ENCODE measurements around the gene AHCYL2.
A peak's percentile ranks its signal among the peaks of the same experiment; 100 is the strongest.
"Not testable (repeated sequence)": the region's sequence is repeated elsewhere in the genome, so short reads cannot be mapped to it uniquely, and the experiment has no call there.

The AHCYL2 gene

DNA sequence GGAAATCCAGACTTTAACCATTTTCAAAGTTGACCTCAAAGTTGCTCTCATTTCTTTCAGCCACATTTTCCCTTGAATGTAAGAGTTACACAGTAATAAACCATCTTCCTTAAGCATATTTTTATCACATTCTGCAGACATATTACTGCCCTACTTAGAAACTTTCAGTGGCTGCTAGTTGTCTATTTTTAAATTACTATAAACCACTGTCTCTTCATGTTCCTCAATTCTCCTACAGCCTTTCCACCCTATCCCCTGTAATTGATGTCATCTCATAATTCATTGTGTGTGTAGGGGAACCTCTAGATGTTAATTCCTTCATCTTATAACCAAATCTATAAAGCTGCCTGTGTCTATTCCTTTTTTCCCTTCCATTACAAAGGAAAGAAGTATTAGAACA is 131.3 kb downstream of the AHCYL2 start:
- no peak for DNase-seq

DNA sequence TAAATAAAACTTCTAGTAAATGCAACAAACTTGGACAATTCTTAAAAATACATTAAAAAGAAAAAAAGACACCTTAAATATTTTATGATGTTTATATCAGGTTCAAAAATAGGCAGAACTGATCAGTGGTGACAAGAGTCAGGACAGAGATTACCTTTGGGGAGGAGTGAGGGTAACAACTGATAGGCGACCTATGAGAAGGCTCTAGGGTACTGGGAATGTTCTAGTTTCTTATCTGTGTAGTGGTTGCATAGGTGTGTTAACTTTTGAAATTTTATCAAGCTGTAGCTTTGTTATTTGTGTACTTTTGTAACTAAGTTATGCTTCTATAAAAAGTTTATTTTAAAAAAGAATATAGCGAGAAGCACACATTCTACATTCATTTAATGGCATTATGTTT is 134.3 kb downstream of the AHCYL2 start:
- DNase-seq, result no peak

DNA sequence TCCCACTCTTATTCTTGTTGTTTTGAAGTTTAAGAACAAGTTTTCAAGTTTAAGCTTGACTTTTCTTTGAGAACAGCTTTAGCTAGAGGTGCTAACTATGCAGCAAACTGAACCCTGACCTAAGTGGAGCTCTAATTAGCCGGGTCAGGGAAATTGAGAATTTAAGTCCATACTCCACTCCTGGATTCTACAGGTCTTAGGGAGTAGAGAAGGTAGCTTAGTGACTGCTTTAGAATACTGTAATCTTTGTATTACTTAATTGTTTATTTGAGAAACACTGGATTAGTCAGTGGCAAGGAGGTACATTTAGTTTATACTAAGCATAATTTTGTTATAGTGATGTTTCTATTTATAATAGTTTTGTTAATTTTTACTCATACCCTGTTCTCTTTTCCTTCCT is 134.8 kb downstream of the AHCYL2 start:
- DNase-seq, result no peak

DNA sequence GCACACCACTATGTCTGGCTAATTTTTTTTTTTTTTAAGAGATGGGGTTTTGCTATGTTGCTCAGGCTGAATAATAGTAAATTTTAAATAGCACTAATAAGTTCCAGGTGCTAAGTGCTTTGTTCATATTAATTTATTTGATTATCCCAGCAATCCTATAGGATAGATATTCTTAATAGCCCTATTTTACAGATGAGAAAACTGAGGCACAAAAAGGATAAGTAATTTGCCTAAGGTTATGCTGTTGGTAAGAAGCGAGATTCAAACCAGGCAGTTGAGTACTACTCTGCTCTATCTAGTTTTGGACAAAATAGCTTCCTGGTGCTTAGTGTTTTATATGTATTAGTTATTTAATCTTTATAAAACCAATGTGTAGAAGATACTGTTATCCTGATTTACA is 136.9 kb downstream of the AHCYL2 start:
- no peak for DNase-seq

DNA sequence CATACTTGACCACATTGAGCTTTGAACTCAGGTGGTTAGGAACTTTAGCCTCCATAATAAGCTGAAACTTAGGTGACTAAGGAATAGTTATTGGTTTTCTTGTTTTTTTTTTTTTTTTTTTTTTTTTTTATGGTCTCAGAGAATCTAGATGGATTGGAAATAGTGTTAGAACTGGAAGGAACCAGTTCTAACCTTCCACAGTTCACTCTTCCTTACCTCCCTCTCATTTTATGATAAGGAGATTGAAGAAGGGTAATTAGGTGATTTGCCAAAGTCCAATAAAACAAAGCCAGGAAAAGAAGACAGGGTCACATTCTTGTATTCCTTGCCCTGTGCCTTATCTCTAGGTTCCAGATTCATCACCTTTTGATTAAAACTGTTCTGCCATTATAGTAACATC is 137.7 kb downstream of the AHCYL2 start:
- no peak for DNase-seq

DNA sequence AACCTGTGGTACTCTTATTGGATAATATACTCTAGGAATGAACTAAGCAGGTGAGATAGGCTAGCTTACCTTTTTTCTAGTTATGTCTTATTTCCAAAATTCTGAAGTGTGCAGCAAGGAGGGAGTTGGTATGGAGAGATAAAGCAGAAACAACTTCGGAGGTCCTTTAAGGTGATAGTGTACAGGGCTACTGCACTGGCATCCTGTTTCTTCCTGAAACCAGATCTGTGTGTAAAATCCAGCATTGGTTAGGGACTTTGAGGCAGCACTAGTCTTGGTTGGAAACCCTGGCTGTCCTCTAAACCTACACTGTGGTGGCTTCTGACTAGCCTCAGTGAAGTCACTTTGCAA is 142.5 kb downstream of the AHCYL2 start:
- no peak for DNase-seq

DNA sequence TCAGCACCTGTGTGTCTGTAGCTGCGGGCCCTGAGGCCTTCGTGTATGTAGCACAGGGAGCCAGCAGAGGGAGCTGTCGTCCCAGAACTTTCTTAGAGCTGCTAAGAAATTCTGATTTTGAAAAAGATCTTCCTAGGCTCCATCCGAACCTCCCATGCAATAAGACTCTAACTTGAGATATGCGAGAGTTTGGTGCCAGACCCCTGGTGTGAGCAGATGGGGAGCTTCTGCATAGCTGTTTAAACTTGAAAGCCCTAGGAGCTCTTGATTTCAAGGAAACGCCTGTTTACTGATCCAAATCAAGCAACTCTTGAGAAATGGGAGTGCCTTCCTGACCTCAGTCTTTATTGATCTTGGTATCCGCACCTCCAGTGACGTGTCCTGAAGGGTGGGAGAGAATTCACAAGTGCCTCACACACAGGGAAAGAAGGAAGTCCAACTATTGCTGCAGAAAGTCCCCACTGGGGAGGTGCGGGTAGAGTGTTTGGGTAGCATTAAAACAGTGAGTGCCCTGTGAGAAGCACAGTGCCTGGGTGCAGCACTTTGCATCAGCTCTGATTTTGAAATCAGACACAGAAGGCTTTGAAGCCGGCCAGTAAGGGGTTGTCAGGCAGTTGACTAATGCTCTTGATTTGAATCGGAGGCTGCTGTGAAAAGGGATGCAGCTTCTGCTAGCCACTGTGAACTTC is 143.0 kb downstream of the AHCYL2 start:
- peak; percentile 56 for DNase-seq

DNA sequence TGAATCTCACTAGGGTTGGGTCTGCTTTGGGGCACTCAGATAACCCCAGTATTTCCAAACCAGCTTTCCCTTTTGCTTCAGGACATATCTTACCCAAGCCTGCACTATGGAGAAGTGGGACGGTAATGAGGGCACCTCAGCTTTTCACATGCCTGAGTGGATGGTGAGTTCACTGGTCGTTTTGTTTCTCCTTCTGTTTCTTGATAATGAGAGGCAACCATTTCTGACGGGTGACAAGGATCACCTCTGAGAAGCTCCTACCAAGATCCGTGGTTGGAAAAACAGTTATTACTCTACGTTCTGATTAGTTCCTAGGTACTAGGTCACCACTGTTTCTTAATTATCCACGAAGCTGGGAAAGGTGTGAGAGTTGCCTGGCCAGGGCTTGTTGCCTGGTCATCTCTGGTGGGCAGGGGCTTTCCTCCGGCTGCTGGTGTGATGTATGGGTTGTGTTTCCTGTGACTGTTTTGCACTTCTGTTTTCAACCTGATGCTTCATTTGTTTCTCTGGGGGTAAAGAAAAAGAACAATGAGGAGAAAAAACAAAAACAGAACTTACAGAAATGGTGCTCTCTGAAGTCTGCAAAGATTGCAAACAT is 143.7 kb downstream of the AHCYL2 start:
- no peak for DNase-seq

DNA sequence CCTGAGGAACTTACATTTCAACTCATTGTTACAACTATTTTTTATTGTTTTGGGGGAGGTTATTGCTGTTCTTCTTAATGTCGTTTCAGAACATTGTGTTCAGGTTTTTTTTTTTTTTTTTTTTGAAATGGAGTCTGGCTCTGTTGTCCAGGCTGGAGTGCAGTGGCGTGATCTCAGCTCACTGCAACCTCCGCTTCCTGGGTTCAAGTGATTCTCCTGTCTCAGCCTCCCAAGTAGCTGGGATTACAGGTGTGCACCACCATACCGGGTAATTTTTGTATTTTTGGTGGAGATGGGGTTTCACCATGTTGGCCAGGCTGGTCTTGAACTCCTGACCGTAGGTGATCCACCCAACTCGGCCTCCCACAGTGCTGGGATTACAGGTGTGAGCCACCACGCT is 144.6 kb downstream of the AHCYL2 start:
- DNase-seq, result not testable (repeated sequence)

DNA sequence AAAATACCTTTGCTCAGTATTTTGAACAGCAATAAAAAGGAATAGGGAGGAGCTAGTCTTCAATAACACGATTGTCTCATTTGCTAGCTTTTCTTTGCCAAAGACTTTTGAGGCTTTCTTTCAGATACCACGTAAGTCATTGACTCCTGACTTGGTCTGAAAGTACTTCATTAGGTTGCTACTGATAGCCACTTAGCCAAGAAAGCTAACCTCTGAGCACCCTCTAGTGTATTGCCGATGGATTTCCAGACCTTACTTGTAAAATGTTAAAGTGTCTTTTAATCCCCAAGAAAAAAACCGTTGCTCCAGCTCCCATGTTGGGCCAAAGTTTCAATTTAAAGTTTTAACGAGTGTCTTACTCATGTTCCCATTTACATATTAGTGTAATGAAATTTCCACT is 146.0 kb downstream of the AHCYL2 start:
- DNase-seq, result no peak

DNA sequence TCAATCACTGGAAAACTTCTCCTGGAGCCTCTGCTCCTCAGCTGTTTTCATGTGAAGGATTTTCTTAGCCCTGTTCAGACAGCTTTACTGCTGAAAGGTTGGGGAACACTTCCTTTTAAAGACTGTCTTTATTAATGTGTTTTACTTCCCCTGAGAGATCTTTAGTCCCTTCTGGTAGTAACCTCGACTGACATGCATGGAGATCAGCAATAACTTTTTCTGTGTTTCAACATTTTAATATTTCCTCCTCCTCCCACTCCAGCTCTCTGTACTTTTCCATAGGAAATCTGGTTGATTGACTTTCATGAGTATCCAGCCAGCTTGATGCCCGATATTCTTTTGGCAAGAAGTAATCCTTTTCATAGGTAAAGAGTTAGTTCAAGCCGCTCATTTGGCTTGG is 146.7 kb downstream of the AHCYL2 start:
- DNase-seq, result no peak

DNA sequence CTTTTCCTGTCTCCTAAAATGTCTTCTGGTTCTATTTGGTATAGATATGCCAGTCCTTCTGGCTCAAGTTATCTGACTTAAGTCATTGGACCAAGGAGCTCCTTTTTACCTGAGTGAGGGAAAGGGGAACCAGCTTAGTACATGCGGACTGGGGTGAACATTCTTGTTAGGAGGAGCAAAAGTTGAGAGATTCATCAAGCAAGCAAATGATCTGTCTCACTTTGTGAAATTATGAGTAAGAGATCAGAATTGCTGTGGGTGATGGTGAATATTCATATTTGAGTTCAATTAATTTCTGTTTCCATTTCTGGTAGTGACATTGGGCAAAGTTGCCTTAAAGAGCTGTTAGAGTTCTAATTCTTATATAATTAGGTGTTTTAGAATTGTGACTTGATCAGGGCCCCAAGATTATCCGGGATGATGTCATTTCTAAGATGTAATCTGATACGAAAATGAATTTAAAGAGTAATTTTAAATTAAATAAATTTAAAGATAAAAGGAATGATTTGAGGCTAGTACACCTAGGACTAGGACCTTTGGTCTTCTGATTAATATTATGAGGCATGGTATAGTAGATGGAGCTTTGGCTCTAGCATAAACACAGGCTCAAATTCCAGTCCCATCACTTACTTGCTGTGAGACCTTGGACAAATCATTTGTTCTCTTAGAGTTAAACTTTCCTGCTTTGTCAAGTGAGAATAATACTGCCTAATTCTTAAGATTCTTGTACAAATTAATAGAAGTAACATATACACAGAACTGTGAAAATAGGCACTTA is 149.0 kb downstream of the AHCYL2 start:
- DNase-seq, result no peak

DNA sequence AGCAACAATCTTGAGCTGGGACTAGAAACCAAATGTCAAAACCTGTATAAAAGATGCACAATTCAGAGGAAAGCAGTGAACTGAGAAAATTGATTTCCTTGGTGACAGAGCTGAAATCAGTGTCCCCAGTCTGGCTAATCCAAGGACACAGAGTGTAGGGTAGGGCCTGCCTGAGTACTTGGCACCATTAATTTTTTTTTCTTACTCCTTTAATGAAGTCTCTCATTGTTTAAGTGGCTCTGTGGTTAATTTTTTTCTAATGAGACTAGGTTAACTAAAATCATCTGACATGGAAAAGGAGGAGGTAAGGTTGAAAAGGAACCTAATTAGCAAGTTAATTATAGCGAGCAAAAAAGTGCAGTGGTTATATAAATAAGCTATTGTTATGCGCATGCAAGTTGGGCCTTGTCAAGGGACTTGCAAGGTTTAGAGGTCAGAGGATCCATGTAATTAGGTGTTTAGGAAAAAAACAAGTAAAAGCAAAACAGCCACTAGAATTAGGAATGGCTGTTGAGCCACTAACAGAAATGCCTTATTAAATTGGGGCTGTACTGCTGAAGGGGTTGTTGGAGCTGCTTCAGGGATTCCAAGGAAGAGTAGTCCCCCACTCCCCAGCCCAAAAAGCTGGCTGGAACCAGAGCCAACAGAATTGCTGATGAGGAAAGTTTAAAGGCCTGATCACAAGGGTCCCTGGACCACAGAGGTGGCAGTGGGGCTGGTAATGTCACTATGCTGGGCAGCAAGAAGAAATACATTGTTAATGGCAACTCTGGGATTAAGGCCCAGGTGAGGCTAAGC is 150.5 kb downstream of the AHCYL2 start:
- DNase-seq, result no peak

DNA sequence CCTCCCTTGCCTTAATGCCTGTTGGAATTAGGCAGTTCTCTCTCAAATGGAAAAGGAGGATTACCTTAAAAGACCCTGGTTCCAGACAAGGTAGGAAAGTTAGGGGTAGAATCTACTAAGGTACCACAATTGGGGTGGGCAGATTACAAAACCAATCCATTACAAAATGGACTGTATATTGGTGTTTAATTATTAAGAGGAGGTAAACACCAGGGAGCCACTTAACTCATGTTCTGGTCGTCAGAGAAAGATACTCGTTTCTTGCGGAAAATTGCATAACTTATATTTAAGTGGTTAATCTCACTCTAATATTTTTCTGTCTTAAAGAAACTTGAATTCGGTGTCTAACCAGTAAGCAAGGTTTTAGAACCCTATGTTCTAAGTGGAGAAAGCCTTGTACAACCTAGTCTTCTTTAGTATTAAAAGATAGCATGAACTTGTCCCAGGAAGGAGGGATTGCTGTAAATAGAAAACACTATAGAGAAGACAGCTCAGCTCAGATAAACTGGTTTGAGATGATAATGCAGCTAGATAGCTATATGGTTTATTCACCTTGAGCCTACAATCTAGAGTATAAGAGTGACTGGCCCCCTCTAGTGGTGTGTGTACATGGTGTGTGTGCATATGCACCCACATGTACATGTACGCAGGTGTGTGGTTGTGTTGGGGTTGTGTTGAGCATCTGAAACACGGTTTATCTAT is 151.4 kb downstream of the AHCYL2 start:
- peak; percentile 3 for DNase-seq

DNA sequence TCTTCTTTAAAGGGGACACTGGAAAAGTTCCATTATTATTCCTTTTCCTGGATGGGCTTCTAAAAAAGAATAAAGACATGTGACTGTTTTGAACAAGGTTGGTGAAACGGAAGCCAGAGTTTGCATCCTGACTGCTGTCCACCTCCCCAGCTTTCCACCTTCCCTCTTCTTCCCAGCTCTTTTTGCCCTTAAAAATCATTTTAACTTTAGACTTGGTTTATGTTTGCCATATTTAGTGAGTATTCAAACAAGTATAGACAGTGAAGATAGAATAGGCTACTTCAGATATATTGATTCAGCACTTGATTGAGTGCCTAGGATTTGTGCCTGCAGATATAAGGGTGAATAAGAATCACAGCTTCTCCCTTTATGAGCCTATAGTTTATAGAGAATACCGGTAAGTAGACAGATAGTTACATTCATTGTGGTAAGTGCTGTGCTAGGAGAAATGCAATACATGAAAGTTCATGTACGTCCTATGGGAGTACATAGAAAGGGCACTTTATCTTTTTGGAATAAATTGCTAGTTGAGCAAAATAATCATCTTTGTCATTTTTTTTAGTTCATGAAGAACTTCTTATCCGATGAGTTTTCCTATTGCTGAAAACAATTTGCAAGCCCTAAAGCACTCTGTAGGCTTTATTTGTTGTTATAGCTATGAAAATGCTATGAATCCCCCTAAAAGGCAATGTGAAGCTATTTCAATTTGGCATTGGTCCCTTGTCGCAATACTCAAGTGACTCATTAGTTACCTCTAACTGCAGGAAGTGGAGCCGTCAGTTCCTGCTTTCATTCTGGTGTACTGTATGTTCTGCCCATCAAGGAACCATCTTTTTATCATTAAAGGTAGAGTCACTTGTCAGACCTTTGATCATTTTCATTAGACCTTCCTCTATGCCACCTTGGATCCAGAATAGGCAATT is 152.2 kb downstream of the AHCYL2 start:
- DNase-seq, result peak; percentile 64

DNA sequence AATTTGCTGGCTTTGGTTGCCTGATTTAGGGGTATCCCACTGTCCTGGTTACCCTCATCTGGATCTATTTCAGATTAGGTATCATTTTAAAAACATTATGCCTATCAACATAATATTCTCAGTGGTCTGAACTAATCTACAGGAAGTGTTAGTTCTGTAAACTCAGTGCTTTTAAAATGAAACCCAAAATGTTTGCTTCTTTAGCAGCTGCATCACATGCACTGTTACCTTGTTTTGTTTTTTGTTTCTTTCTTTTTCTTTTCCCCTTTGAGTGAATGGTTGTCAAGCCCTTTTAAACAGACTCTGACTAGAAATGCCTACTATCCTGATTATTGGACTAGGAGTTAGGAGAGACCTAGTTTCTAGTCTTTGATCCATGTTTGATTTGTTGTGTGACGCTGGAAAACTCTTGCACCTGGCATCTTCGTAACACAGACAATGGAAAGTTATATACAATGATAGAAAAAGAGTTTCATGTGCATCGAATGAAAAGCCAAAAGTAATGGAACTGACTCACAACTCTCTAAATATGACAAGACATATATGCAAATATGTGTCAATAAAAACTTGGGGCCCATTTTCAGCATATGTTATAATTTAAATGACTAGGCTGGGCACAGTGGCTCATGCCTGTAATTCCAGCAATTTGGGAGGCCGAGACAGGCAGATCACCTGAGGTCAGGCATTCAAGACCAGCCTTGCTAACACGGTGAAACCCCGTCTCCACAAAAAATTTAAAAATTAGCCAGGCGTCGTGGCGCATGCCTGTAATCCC is 157.1 kb downstream of the AHCYL2 start:
- DNase-seq, result no peak

DNA sequence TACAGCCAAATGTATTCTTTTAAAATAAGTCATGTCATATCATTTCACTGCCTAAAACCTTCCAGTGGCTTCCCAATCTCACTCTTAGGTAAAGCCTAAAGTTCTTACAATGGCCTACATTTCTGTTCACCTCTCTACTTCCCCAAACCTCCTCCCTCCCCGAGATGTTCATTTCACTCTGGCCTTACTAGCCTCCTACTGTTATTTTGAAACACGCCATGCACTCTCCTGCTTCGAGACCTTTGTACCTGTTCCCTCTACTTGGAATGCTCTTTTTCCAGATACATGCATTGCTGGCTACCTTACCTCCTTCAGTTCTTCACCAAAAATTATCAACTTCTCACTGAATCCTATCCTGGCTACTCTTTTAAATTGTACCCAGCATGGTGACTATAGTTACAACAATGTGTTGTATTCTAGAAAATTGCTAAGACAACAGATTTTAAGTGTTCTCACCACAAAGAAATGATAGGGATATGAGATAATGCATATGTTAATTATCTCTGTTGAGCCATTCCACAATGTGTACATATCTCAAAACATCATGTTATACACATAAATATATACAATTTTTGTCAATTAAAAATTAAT is 158.8 kb downstream of the AHCYL2 start:
- no peak for DNase-seq

DNA sequence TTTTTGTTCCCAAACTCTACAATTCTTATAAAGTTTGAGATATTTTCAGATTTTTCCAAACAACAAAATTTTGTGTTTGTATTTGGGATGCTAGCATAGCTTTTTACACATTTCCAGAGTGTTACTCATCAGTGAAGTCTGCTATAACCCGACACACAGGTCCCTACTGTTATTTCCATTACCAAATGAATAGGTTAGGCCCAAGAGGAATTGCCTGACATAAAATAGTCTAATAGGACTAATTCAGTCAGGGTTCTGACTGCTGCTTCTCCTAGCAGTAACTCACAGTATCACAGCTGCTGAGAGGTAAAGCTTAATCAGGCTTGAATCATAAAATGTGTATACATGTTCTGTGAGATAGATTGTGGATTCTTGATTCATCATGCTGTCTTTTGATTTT is 160.3 kb downstream of the AHCYL2 start:
- no peak for DNase-seq

DNA sequence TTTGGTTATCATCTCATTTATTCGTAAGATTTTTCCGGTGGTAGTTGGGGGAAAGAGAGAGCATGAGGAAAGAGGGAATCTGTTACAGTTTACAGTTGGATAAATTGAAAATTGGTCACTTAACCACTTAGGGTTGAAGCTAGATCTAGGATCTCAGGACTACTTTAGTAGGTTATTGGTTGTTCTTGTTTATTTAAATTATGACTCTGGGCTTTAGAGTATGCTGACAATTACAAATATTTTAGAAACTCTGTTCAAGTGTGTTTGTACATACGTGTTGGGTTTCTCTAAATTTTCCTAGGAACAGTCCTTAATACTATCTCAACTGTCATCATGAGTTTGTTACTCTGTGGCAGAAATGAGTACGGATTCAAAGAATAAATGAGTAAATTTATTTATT is 160.8 kb downstream of the AHCYL2 start:
- DNase-seq, result no peak

DNA sequence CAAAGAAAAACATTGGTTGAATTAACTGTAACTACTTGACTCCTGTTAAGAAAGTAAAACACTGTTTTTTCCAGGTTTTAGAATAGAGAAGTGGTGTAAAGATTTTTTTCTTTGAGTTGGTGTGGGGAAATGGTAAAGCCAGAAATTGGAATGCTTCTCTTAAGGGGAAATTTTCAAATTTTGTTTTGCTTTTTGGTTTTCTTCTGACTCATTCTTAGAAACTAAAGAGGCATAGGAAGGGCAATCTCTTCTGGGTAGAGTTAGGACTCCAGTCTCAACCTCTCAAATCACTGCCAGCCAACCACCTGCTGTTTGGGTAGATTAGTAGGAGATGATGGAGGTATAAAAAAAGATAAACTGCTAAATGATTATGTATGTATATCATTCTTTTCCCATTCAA is 161.7 kb downstream of the AHCYL2 start:
- no peak for DNase-seq

DNA sequence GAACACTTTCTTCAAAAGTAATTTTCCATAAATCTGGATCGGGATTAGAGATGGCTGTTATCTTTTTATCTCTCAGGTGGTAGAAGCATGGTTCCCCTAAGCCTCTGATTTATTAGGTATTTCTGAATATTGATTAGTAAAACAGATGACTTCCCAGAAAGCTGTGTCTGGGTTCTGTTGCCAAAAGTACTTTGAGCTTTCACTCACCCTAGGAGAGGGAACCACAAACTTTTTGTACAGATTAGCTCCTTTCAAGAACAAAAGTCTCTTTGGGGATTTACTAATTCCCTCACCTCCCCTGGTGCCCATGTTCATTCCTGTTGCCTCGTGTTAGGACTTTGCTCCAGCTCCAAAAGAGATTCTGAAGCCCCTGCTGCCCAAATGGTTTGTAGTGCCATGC is 162.7 kb downstream of the AHCYL2 start:
- DNase-seq, result no peak

Data from fibroblast of skin of right quadriceps (primary cell).